Ovary (tissue), 9 donors: ENCODE data around the gene IRF5. TPM values are rescaled to one million over a fixed set of nuclear protein-coding genes. Genes with fewer than 3 reads are reported as not detected.

ENCODE experiments used
- DNase-seq, 5 donors: peaks; one replicate each; pipeline ENCODE4 v3.0.0-alpha.2; 2019 to 2020
- H3K27ac ChIP-seq, 2 donors: fragments of 200-600 bp; one replicate each; pipeline versions ENCODE4 v1.5.1 to v1.8.0; 2019 to 2022
- H3K27me3 ChIP-seq: fragments of 200-600 bp; one replicate; pipeline ENCODE4 v1.8.0; 2022
- H3K36me3 ChIP-seq: fragments of 200-600 bp; sonication (generic); one replicate; pipeline ENCODE4 v1.5.1; 2019
- H3K4me1 ChIP-seq: one replicate; pipeline ENCODE4 v1.8.1; 2013; ENCODE audit warnings: mild to moderate bottlenecking, moderate library complexity; ENCODE audit not compliant: insufficient read depth
- H3K4me3 ChIP-seq: fragments of 200-600 bp; sonication (generic); one replicate; pipeline ENCODE4 v1.5.1; 2017
- H3K9me3 ChIP-seq, 2 donors: fragments of 200-600 bp in 1 of 2; sonication (generic) in 1 of 2; one replicate each; pipeline versions ENCODE4 v1.5.1 to v1.8.1; 2013 to 2019; ENCODE audit warnings: mild to moderate bottlenecking in 1 of 2, moderate library complexity in 1 of 2
- CTCF ChIP-seq, 3 donors: fragments of 450-650 bp in 2 of 3; fragments of 200-600 bp in 1 of 3; IDR thresholded peaks; one replicate each; pipeline versions ENCODE4 v1.5.1 to v1.8.0; 2016 to 2022; ENCODE audit warnings: antibody characterized with exemption in 3 of 3, mild to moderate bottlenecking in 1 of 3
- EP300 ChIP-seq: sonication (generic); formaldehyde crosslinking; IDR thresholded peaks from one replicate; pipeline ENCODE4 v1.6.1; 2017; ENCODE audit warnings: antibody characterized with exemption
- POLR2A ChIP-seq: fragments of 450-650 bp; IDR thresholded peaks from one replicate; pipeline ENCODE4 v1.6.1; 2017; ENCODE audit warnings: antibody characterized with exemption, mild to moderate bottlenecking, moderate library complexity
- WGBS, 3 donors: extraction: QIAGEN DNeasy Blood & Tissue Kit in 1 of 3; methylation state at CpG; one replicate each; pipeline versions ENCODE4 v1.1.5 to v1.1.7; 2013 to 2017; 5-methylcytosine and 5-hydroxymethylcytosine counted together
- intact Hi-C, 4 donors: fragments of 100-400 bp; cut with DNase I; formaldehyde crosslinking; loops; one replicate each; pipeline versions ENCODE4 v1.11.0 to v1.15.1; 2022 to 2023
- polyA plus RNA-seq, 2 donors: library from polyadenylated mRNA; stranded (reverse); fragments of 200-250 nt in 1 of 2; fragments of 350-450 nt in 1 of 2; fragmentation: Illumina TruSeq in 1 of 2; extraction: RNeasy Lipid Tissue Mini Kit (QIAGEN cat#74804) in 1 of 2; gene quantifications; one replicate each; pipeline ENCODE4 v1.2.3, GENCODE V29; 2013 to 2014
- total RNA-seq, 7 donors: library from RNA; depleted of rRNA in 2 of 7; stranded (reverse); fragments of >200 nt in 2 of 7; fragmentation: NEBNext Ultra II Directional in 3 of 7; extraction: Animal tissue kit (Norgen Biotek cat#: 25700) in 3 of 7; gene quantifications; one replicate each; pipeline versions ENCODE4 v1.1.0 to v1.2.4, GENCODE V29; 2016 to 2023
- donor health status: DM: no; HTN: no; CAD: no; lungs with moderate emphysema.
- donor health status: DM: no; HTN: no; CAD: no.
- donor health status: Bipolar disorder and iron deficiency.
- donor health status: DM: yes; HTN: yes; CAD: no.
- donor health status: DM: no; HTN: no; CAD: no.
- donor health status: DM: yes; HTN: yes; CAD: no.

The IRF5 gene
- total and polyA plus RNA-seq, 9 donors = 2.1 to 6.5 (median 2.6) TPM

GRCh38 chr7:128915271-128915819, 22.4 kb upstream of the IRF5 start:
- intact Hi-C loops = no loop called here
- DNase-seq = no peak
- no peak overlapping the region for H3K27ac ChIP-seq
- no peak overlapping the region for H3K4me3 ChIP-seq
- no peaks in the 10 kb centered on the region for H3K9me3 ChIP-seq
- H3K4me1 ChIP-seq = no peaks in the 10 kb centered on the region
- WGBS, 3 donors = 1 to 7% (median 2%) methylated on average over 27 to 34 of the region's 34 CpGs
- no peaks in the 10 kb centered on the region for H3K27me3 ChIP-seq
- no peaks in the 10 kb centered on the region for H3K36me3 ChIP-seq
- TF ChIP-seq POLR2A (no peak), EP300 (no peak), CTCF (IDR thresholded peaks at IDR 0.05) (no peak)

- Histone ChIP-seq H3K27ac (no peak overlapping the region), H3K4me1 (no peaks in the 10 kb centered on the region), H3K9me3 (no peaks in the 10 kb centered on the region), H3K4me3 (no peak overlapping the region), H3K27me3 (no peaks in the 10 kb centered on the region), H3K36me3 (no peaks in the 10 kb centered on the region)
- TF ChIP-seq CTCF (IDR thresholded peaks at IDR 0.05) (no peak), POLR2A (no peak), EP300 (no peak)
- intact Hi-C loops = no loop called here
- 16 to 39% (median 26%) methylated on average over 20 to 69 of the region's 69 CpGs for WGBS, 3 donors
- DNase-seq = no peak
These were observed 21.7 kb upstream of the IRF5 start for GRCh38 chr7:128915841-128916642.

- intact Hi-C loops = no loop called here
These were observed 21.1 kb upstream of the IRF5 start for GRCh38 chr7:128916643-128916915.

GRCh38 chr7:128917122-128917521, 20.6 kb upstream of the IRF5 start:
- DNase-seq = no peak
- Histone ChIP-seq H3K4me3 (no peak overlapping the region), H3K4me1 (no peaks in the 10 kb centered on the region), H3K27ac (no peak overlapping the region), H3K27me3 (no peaks in the 10 kb centered on the region), H3K36me3 (no peaks in the 10 kb centered on the region), H3K9me3 (no peaks in the 10 kb centered on the region)
- 90 to 96% (median 94%) methylated on average over 2 of the region's 2 CpGs for WGBS, 3 donors
- intact Hi-C loops = no loop called here
- TF ChIP-seq EP300 (no peak), CTCF (IDR thresholded peaks at IDR 0.05) (no peak), POLR2A (no peak)

More at GRCh38 chr7:128916643-128916915, 21.1 kb upstream of the IRF5 start:
- no peak for DNase-seq
- Histone ChIP-seq H3K4me3 (no peak overlapping the region), H3K27ac (no peak overlapping the region), H3K4me1 (no peaks in the 10 kb centered on the region), H3K9me3 (no peaks in the 10 kb centered on the region), H3K27me3 (no peaks in the 10 kb centered on the region), H3K36me3 (no peaks in the 10 kb centered on the region)
- TF ChIP-seq EP300 (no peak), POLR2A (no peak), CTCF (IDR thresholded peaks at IDR 0.05) (no peak)
- WGBS, 3 donors = 89 to 94% (median 90%) methylated on average over 7 of the region's 7 CpGs
